ENCODE results near the gene VPS26A. TPM values are rescaled to one million over a fixed set of nuclear protein-coding genes. Genes with fewer than 3 reads are reported as not detected.

The VPS26A gene
- total RNA-seq, 1 experiment from 2014 or later: 37.4 TPM

- ATAC-seq (no peak), DNase-seq (ENCODE audit: low spot score) (no peak)
- Mint-ChIP-seq H3K27ac (no peak within 1 kb of the TSS), H3K27me3 (ENCODE audit: low read depth) (no peaks in the 10 kb centered on the region), H3K4me1 (peaks cover 13% of the 10 kb centered on the region), H3K4me3 (no peak within 1 kb of the TSS), H3K36me3 (no peaks in the 10 kb centered on the region), H3K9me3 (no peaks in the 10 kb centered on the region)
- no peak for TF ChIP-seq JUN (CRISPR knock-in tag; IDR thresholded peaks at IDR 0.05)
- TF ChIP-seq GABPB1 (CRISPR knock-in tag; IDR thresholded peaks at IDR 0.05): 0 out of 2 replicates have a peak, but pooled peaks have one; percentile 11
- ChIA-PET POLR2A (no interaction called here), CTCF (interaction anchor here (0.9 kb wide), 1 partner anchor 187 kb away, joined by 3 read pairs; no protein-coding TSS in a partner anchor)
These were observed 96.1 kb downstream of the VPS26A start, which contains the start of gene HKDC1 for GRCh38 chr10:69220041-69220451. TSS of gene HKDC1 (plus strand) at chr10:69220332. CDS start at chr10:69220436, 104 bp downstream.

DNA sequence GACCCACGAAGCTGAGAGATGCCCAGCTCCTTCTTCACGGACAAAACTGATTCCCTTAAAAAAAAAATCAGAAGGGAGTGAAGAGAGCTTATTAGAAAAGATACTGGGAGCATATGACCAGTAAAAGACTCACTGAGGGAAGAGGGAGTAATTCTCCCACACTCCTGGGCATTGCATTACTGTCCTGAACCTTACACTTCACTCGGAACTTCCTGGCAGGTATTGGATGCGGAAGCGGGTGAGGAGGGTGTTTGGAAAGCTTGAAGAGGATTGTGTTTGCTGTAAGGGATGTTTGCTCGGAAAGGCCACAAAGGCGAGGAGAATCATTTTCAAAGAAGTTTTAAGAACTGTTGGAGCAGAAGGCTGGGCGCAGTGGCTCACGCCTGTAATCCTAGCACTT, 96.5 kb downstream of the VPS26A start:
- ChIA-PET CTCF (interaction anchor here (0.9 kb wide), 1 partner anchor 186 kb away, joined by 3 read pairs; no protein-coding TSS in a partner anchor), POLR2A (no interaction called here)
- Mint-ChIP-seq H3K27me3 (ENCODE audit: low read depth) (no peaks in the 10 kb centered on the region), H3K4me3 (no peak overlapping the region), H3K36me3 (no peaks in the 10 kb centered on the region), H3K9me3 (no peaks in the 10 kb centered on the region), H3K27ac (no peak overlapping the region), H3K4me1 (peaks cover 13% of the 10 kb centered on the region)
- ATAC-seq: no peak
- no peak for DNase-seq (ENCODE audit: low spot score)
- TF ChIP-seq, protein P1, sequence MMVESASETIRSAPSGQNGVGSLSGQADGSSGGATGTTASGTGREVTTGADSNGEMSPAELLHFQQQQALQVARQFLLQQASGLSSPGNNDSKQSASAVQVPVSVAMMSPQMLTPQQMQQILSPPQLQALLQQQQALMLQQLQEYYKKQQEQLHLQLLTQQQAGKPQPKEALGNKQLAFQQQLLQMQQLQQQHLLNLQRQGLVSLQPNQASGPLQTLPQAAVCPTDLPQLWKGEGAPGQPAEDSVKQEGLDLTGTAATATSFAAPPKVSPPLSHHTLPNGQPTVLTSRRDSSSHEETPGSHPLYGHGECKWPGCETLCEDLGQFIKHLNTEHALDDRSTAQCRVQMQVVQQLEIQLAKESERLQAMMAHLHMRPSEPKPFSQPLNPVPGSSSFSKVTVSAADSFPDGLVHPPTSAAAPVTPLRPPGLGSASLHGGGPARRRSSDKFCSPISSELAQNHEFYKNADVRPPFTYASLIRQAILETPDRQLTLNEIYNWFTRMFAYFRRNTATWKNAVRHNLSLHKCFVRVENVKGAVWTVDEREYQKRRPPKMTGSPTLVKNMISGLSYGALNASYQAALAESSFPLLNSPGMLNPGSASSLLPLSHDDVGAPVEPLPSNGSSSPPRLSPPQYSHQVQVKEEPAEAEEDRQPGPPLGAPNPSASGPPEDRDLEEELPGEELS (CRISPR knock-in tag; IDR thresholded peaks at IDR 0.05): no peak
- TF ChIP-seq OVOL2 (CRISPR knock-in tag; IDR thresholded peaks at IDR 0.05; ENCODE audit: borderline replicate concordance) (no peak), ZNF219 (CRISPR knock-in tag; IDR thresholded peaks at IDR 0.05; ENCODE audit: borderline replicate concordance) (no peak), NFYB (CRISPR knock-in tag; conservative IDR thresholded peaks at IDR 0.05; ENCODE audit: low read depth) (no peak), HMGXB4 (CRISPR knock-in tag; IDR thresholded peaks at IDR 0.05) (no peak), SMAD4 (CRISPR knock-in tag; IDR thresholded peaks at IDR 0.05) (no peak), PRRX2 (CRISPR knock-in tag; IDR thresholded peaks at IDR 0.05) (no peak), JAZF1 (CRISPR knock-in tag; IDR thresholded peaks at IDR 0.05) (no peak), IRF2 (CRISPR knock-in tag; IDR thresholded peaks at IDR 0.05; ENCODE audit: borderline replicate concordance, low read depth) (no peak), MYBL2 (CRISPR knock-in tag; IDR thresholded peaks at IDR 0.05) (no peak), ZNF423 (CRISPR knock-in tag; IDR thresholded peaks at IDR 0.05) (no peak), FOXP1 (CRISPR knock-in tag; IDR thresholded peaks at IDR 0.05; ENCODE audit: borderline replicate concordance) (no peak), ESRRA (CRISPR knock-in tag; IDR thresholded peaks at IDR 0.05; ENCODE audit: borderline replicate concordance) (no peak), RORB (CRISPR knock-in tag; IDR thresholded peaks at IDR 0.05) (no peak), SP1 (CRISPR knock-in tag; conservative IDR thresholded peaks at IDR 0.05) (no peak), NFATC4 (CRISPR knock-in tag; IDR thresholded peaks at IDR 0.05) (no peak), ZNF671 (CRISPR knock-in tag; IDR thresholded peaks at IDR 0.05) (no peak)
- TF ChIP-seq, protein P2, sequence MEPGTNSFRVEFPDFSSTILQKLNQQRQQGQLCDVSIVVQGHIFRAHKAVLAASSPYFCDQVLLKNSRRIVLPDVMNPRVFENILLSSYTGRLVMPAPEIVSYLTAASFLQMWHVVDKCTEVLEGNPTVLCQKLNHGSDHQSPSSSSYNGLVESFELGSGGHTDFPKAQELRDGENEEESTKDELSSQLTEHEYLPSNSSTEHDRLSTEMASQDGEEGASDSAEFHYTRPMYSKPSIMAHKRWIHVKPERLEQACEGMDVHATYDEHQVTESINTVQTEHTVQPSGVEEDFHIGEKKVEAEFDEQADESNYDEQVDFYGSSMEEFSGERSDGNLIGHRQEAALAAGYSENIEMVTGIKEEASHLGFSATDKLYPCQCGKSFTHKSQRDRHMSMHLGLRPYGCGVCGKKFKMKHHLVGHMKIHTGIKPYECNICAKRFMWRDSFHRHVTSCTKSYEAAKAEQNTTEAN (CRISPR knock-in tag; IDR thresholded peaks at IDR 0.05): no peak
- TF ChIP-seq, protein P3, sequence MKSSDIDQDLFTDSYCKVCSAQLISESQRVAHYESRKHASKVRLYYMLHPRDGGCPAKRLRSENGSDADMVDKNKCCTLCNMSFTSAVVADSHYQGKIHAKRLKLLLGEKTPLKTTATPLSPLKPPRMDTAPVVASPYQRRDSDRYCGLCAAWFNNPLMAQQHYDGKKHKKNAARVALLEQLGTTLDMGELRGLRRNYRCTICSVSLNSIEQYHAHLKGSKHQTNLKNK (CRISPR knock-in tag; IDR thresholded peaks at IDR 0.05): no peak

Other genes with a start within 250 kb of the VPS26A start
- 37.1 to 43.4 TPM (median 42.9 TPM) in 3 replicates for gene DDX50, start 222.9 kb upstream of the VPS26A start, total RNA-seq (2021)
- gene DDX21, start 168.0 kb upstream of the VPS26A start, total RNA-seq (2021): 116 to 194 TPM (median 119 TPM) in 3 replicates
- gene KIFBP, start 135.4 kb upstream of the VPS26A start, total RNA-seq (2021): 31.2 to 34.7 TPM (median 33.4 TPM) in 3 replicates
- gene SRGN, start 36.1 kb upstream of the VPS26A start, total RNA-seq (2021): 1.2 to 1.4 TPM (median 1.3 TPM) in 3 replicates
- gene SUPV3L1, start 56.1 kb downstream of the VPS26A start, total RNA-seq (2021): 41.2 to 43.7 TPM (median 43.0 TPM) in 3 replicates
- 0.09 TPM in 2 of 3 replicates, not detected in the other for gene HKDC1, start 96.2 kb downstream of the VPS26A start, total RNA-seq (2021)
- gene HK1, start 154.3 kb downstream of the VPS26A start, total RNA-seq (2021): 218 to 220 TPM (median 219 TPM) in 3 replicates